H1 (cell line): Measurements from ENCODE around the gene FBN2. TPM values are rescaled to one million over a fixed set of nuclear protein-coding genes. Genes with fewer than 3 reads are reported as not detected.

Experiments used
- CTCF ChIA-PET: fragments of 300-600 bp; sonication (Branson Sonifier 250); formaldehyde crosslinking; loops from one replicate; lab custom pipeline; 2021; ENCODE audit not compliant: partially characterized antibody; lab: Charles Lee
- POLR2A ChIA-PET: fragments of 300-600 bp; sonication (Branson Sonifier 250); formaldehyde crosslinking; loops from one replicate; lab custom pipeline; 2021; ENCODE audit warnings: inconsistent platforms; ENCODE audit not compliant: partially characterized antibody; lab: Charles Lee
- DNase-seq, 2 experiments: peaks; one replicate each; pipeline versions ENCODE4 v3.0.0 to v3.0.0-alpha.2; 2010 to 2022; ENCODE audit warnings: low spot score in 2 of 2, low read depth in 1 of 2, mixed read lengths in 1 of 2
- FAIRE-seq: peaks from 2 replicates; lab custom pipeline; 2011; peaks lifted over from hg19 to GRCh38; lab: Jason Lieb, UNC
- H2AFZ ChIP-seq: 2 replicates; pipeline ENCODE4 v1.8.1; 2012; ENCODE audit warnings: low read length, inconsistent platforms
- H2AK5ac ChIP-seq: 2 replicates; pipeline ENCODE4 v1.6.1; 2013; ENCODE audit warnings: low read depth, low read length
- H2BK120ac ChIP-seq: replicated peaks from 2 replicates; pipeline ENCODE3; 2013; ENCODE audit warnings: low read depth, low read length, inconsistent platforms
- H2BK12ac ChIP-seq: 2 replicates; pipeline ENCODE4 v1.6.1; 2013; ENCODE audit warnings: low read depth, low read length
- H2BK15ac ChIP-seq: 2 replicates; pipeline ENCODE4 v1.6.1; 2013; ENCODE audit warnings: low read length
- H2BK20ac ChIP-seq: 2 replicates; pipeline ENCODE4 v1.6.1; 2013; ENCODE audit warnings: low read length
- H2BK5ac ChIP-seq: 2 replicates; pipeline ENCODE4 v1.6.1; 2013; ENCODE audit warnings: low read depth, low read length
- H3K14ac ChIP-seq: 2 replicates; pipeline ENCODE4 v1.6.1; 2013; ENCODE audit warnings: inconsistent platforms; ENCODE audit not compliant: insufficient read length
- H3K18ac ChIP-seq: 2 replicates; pipeline ENCODE4 v1.6.1; 2013; ENCODE audit warnings: low read length; ENCODE audit errors: extremely low read depth
- H3K23ac ChIP-seq: 2 replicates; pipeline ENCODE4 v1.6.1; 2013; ENCODE audit warnings: inconsistent platforms; ENCODE audit not compliant: insufficient read length
- H3K23me2 ChIP-seq: 2 replicates; pipeline ENCODE4 v1.6.1; 2013; ENCODE audit warnings: low read depth, low read length
- H3K27ac ChIP-seq: 2 replicates; pipeline ENCODE4 v1.6.1; 2011; ENCODE audit warnings: low read depth, low read length, inconsistent platforms
- H3K27me3 ChIP-seq, 4 experiments: replicated peaks in 1 of 4; 1 replicate in 1 of 4; 2 replicates in 3 of 4; pipeline versions ENCODE4 v1.6.1 to v1.8.1; 2011 to 2013; ENCODE audit warnings: low read length in 3 of 4, mild to moderate bottlenecking in 3 of 4, inconsistent platforms in 2 of 4, mixed read lengths in 2 of 4, moderate library complexity in 1 of 4; ENCODE audit not compliant: control insufficient read depth in 3 of 4, insufficient read depth in 3 of 4; ENCODE audit errors: extremely low read depth in 1 of 4
- H3K36me3 ChIP-seq, 4 experiments: 2 replicates each; pipeline versions ENCODE4 v1.6.1 to v1.8.1; 2011 to 2013; ENCODE audit warnings: mild to moderate bottlenecking in 4 of 4, low read length in 3 of 4, moderate library complexity in 2 of 4, control low read depth in 1 of 4, inconsistent platforms in 1 of 4; ENCODE audit not compliant: insufficient read depth in 4 of 4, control insufficient read depth in 2 of 4
- H3K4ac ChIP-seq: replicated peaks from 2 replicates; pipeline ENCODE3; 2013; ENCODE audit warnings: low read length, low read depth, mixed read lengths, inconsistent platforms; ENCODE audit not compliant: insufficient read length
- H3K4me1 ChIP-seq, 4 experiments: replicated peaks in 1 of 4; 1 replicate in 1 of 4; 2 replicates in 3 of 4; pipeline versions ENCODE4 v1.6.1 to v1.8.1; 2011 to 2013; ENCODE audit warnings: low read length in 3 of 4, inconsistent platforms in 2 of 4, mixed read lengths in 1 of 4; ENCODE audit not compliant: insufficient read depth in 4 of 4, control insufficient read depth in 3 of 4
- H3K4me2 ChIP-seq, 2 experiments: 2 replicates each; pipeline versions ENCODE4 v1.6.1 to v1.8.1; 2011 to 2013; ENCODE audit warnings: low read depth in 2 of 2, low read length in 2 of 2, control low read depth in 1 of 2, inconsistent platforms in 1 of 2, mild to moderate bottlenecking in 1 of 2; ENCODE audit not compliant: insufficient read depth in 1 of 2
- H3K4me3 ChIP-seq, 4 experiments: fragments of 200-600, 300-600 bp in 1 of 4; sonication (generic), shearing (Covaris generic), sonication (Bioruptor Twin) in 1 of 4; 2 replicates each; pipeline versions ENCODE4 v1.5.1 to v1.8.1; 2011 to 2016; ENCODE audit warnings: low read length in 4 of 4, low read depth in 3 of 4, control low read depth in 2 of 4, inconsistent platforms in 2 of 4, mild to moderate bottlenecking in 2 of 4, mixed read lengths in 1 of 4, moderate library complexity in 1 of 4; ENCODE audit not compliant: insufficient read depth in 2 of 4; ENCODE audit errors: extremely low read depth in 1 of 4
- H3K56ac ChIP-seq: replicated peaks from 2 replicates; pipeline ENCODE3; 2013; ENCODE audit warnings: low read depth, mild to moderate bottlenecking, mixed read lengths, low read length, inconsistent platforms; ENCODE audit not compliant: insufficient read length
- H3K79me1 ChIP-seq: 2 replicates; pipeline ENCODE4 v1.6.1; 2013; ENCODE audit warnings: low read depth, low read length, control low read depth
- H3K79me2 ChIP-seq, 2 experiments: 2 replicates each; pipeline versions ENCODE4 v1.6.1 to v1.8.1; 2012 to 2013; ENCODE audit warnings: low read length in 2 of 2, mild to moderate bottlenecking in 2 of 2, inconsistent platforms in 1 of 2; ENCODE audit not compliant: insufficient read depth in 2 of 2, control insufficient read depth in 1 of 2
- H3K9ac ChIP-seq, 4 experiments: replicated peaks in 1 of 4; 1 replicate in 1 of 4; 2 replicates in 3 of 4; pipeline versions ENCODE4 v1.6.1 to v1.8.1; 2011 to 2013; ENCODE audit warnings: low read depth in 3 of 4, low read length in 3 of 4, control low read depth in 2 of 4, mild to moderate bottlenecking in 2 of 4, moderate library complexity in 2 of 4, inconsistent platforms in 1 of 4; ENCODE audit errors: extremely low read depth in 1 of 4
- H3K9me3 ChIP-seq, 2 experiments: 2 replicates each; pipeline versions ENCODE4 v1.6.1 to v1.8.1; 2012 to 2013; ENCODE audit warnings: mild to moderate bottlenecking in 2 of 2, moderate library complexity in 2 of 2, control low read depth in 1 of 2, inconsistent platforms in 1 of 2, low read depth in 1 of 2, low read length in 1 of 2, mixed read lengths in 1 of 2; ENCODE audit not compliant: insufficient read depth in 2 of 2
- H4K20me1 ChIP-seq, 2 experiments: replicated peaks in 1 of 2; 2 replicates each; pipeline versions ENCODE3 to v1.8.1; 2011 to 2013; ENCODE audit warnings: inconsistent platforms in 2 of 2, low read length in 2 of 2, mild to moderate bottlenecking in 1 of 2; ENCODE audit not compliant: insufficient read depth in 2 of 2, control insufficient read depth in 1 of 2
- H4K5ac ChIP-seq: 2 replicates; pipeline ENCODE4 v1.6.1; 2013; ENCODE audit warnings: low read length, low read depth, mixed read lengths, inconsistent platforms; ENCODE audit not compliant: insufficient read length
- H4K8ac ChIP-seq: 2 replicates; pipeline ENCODE4 v1.8.0; 2013; ENCODE audit warnings: mild to moderate bottlenecking, moderate library complexity, low read length, inconsistent platforms; ENCODE audit not compliant: insufficient read depth; ENCODE audit errors: extremely low read depth
- H4K91ac ChIP-seq: replicated peaks from 2 replicates; pipeline ENCODE3; 2013; ENCODE audit warnings: low read length, mixed read lengths, inconsistent platforms; ENCODE audit not compliant: insufficient read length
- RFX5 ChIP-seq: IDR thresholded peaks from 2 replicates; pipeline ENCODE4 v1.6.1; 2011; ENCODE audit warnings: low read depth, low read length, improper control_type of control experiment, borderline replicate concordance
- WGBS, 2 experiments: shearing (Covaris generic) in 1 of 2; methylation state at CpG; one replicate each; pipeline versions ENCODE4 v1.1.6 to v1.1.7; 2013 to 2015; ENCODE audit warnings: low lambda C conversion rate in 2 of 2, mixed read lengths in 2 of 2, inconsistent platforms in 1 of 2, low coverage in 1 of 2, missing lambda C conversion rate in 1 of 2; ENCODE audit not compliant: insufficient replicate concordance in 2 of 2, insufficient coverage in 1 of 2, insufficient read length in 1 of 2; ENCODE audit errors: extremely low coverage in 1 of 2, missing lambda C conversion rate in 1 of 2; 5-methylcytosine and 5-hydroxymethylcytosine counted together
- polyA plus RNA-seq, 7 experiments: library from polyadenylated mRNA; depleted of rRNA in 3 of 7; stranded (reverse) in 5 of 7; unstranded in 2 of 7; fragments of >200 nt in 5 of 7; fragments of 200-250 nt in 2 of 7; gene quantifications; 1 replicate in 5 of 7; 2 replicates in 1 of 7; 4 replicates in 1 of 7; pipeline versions ENCODE4 v1.2.1 to v1.2.3, GENCODE V29; 2011 to 2013; ENCODE audit warnings: missing spikeins in 2 of 7, mixed read lengths in 2 of 7
- total RNA-seq: library from RNA; stranded (reverse); fragmentation: NEBNext Ultra II Directional; extraction: Animal tissue kit (Norgen Biotek cat#: 25700); gene quantifications from 2 replicates; pipeline ENCODE4 v1.2.1, GENCODE V29; 2021

Gene FBN2
- total and polyA plus RNA-seq, 2 of the 8 experiments (the other 6 are each of a cell fraction or from before 2014, with no cell fraction given): 14.1 to 16.3 TPM

GRCh38 chr5:128408622-128409021 lies 129.4 kb downstream of the FBN2 start:
- Histone ChIP-seq H4K20me1 (no peaks in the 10 kb centered on the region), H2BK12ac (no peak overlapping the region), H2AK5ac (no peak overlapping the region), H2BK20ac (no peak overlapping the region), H3K23ac (no peak overlapping the region), H3K4me2 (no peak overlapping the region), H3K36me3 (no peaks in the 10 kb centered on the region), H4K91ac (no peak overlapping the region), H3K4ac (no peak overlapping the region), H2BK120ac (no peak overlapping the region), H4K5ac (no peak overlapping the region), H3K79me1 (no peaks in the 10 kb centered on the region), H3K14ac (no peak overlapping the region), H3K27ac (no peak overlapping the region), H3K9me3 (no peaks in the 10 kb centered on the region), H3K79me2 (no peaks in the 10 kb centered on the region), H3K4me1 (0 out of 7 replicates have a peak, but pooled peaks cover 0 to 3% (median 1%) of the 10 kb centered on the region in 4 experiments), H4K8ac (no peak overlapping the region), H2AFZ (no peak overlapping the region), H2BK5ac (no peak overlapping the region), H3K18ac (no peak overlapping the region), H3K56ac (no peak overlapping the region), H3K23me2 (no peaks in the 10 kb centered on the region), H2BK15ac (no peak overlapping the region), H3K4me3 (no peak overlapping the region), H3K27me3 (no peaks in the 10 kb centered on the region), H3K9ac (no peak overlapping the region)
- TF ChIP-seq RFX5: no peak
- FAIRE-seq: no peak
- 89% methylated on average over 5 of the region's 5 CpGs; no CpG with 5 or more reads in 1 of the 2 experiments for WGBS, 2 experiments
- ChIA-PET CTCF (interaction anchor here (0.6 kb wide), 1 partner anchor 332 kb away, joined by 3 read pairs; no protein-coding TSS in a partner anchor), POLR2A (no interaction called here)
- no peak for DNase-seq
